K562 (cell line): ENCODE data around the gene IFNGR2. TPM values are rescaled to one million over a fixed set of nuclear protein-coding genes. Genes with fewer than 3 reads are reported as not detected.

Experiments
- ATAC-seq: fragments of 200-7000 bp; cut with Tn5 transposase; 3 replicates; pipeline ENCODE4 v1.9.1; 2020; ENCODE audit warnings: moderate library complexity
- BruUV-seq: library from RNA; stranded (reverse); fragments of 400-500 nt; replicated peaks from 2 replicates; lab custom pipeline; 2021; lab: Mats Ljungman, UMichigan
- CTCF ChIA-PET: fragments of 300-600 bp; formaldehyde crosslinking; extraction: SDS; loops from one replicate; lab custom pipeline; 2021; ENCODE audit warnings: low intra/inter-chr PET ratio; lab: Yijun Ruan, JAX
- POLR2A ChIA-PET: fragments of 300-600, 350-650 bp; sonication (Branson Sonifier 250); formaldehyde crosslinking; extraction: SDS; loops from one replicate; lab custom pipeline; 2021; ENCODE audit warnings: antibody characterized with exemption, inconsistent platforms; lab: Yijun Ruan, JAX
- DNase-seq, 4 experiments: peaks; one replicate each; pipeline versions ENCODE4 v3.0.0 to v3.0.0-alpha.2; 2011 to 2018; ENCODE audit warnings: low spot score in 3 of 4, mixed read lengths in 3 of 4; ENCODE audit errors: extremely low read depth in 1 of 4
- FAIRE-seq: peaks from 2 replicates; lab custom pipeline; 2011; peaks lifted over from hg19 to GRCh38; lab: Jason Lieb, UNC
- H2AFZ ChIP-seq: 2 replicates; pipeline ENCODE4 v1.6.0; 2011; ENCODE audit warnings: low read depth, low read length, control low read depth, inconsistent platforms
- H3K27ac ChIP-seq: fragments of 200-600 bp; 3 replicates; pipeline ENCODE4 v1.8.0; 2011; ENCODE audit warnings: low read depth, mild to moderate bottlenecking, control low read depth, inconsistent platforms, low read length, moderate library complexity, mixed read lengths; ENCODE audit errors: extremely low read depth
- H3K27me3 ChIP-seq, 2 experiments: fragments of 300-600 bp in 1 of 2; 2 replicates in 1 of 2; 3 replicates in 1 of 2; pipeline versions ENCODE4 v1.6.0 to v1.8.0; 2011; ENCODE audit warnings: inconsistent platforms in 2 of 2, low read length in 2 of 2, mild to moderate bottlenecking in 1 of 2, mixed read lengths in 1 of 2, moderate library complexity in 1 of 2; ENCODE audit not compliant: control insufficient read depth in 2 of 2, insufficient read depth in 2 of 2
- H3K36me3 ChIP-seq: fragments of 300-600 bp; 3 replicates; pipeline ENCODE4 v1.8.0; 2011; ENCODE audit warnings: mild to moderate bottlenecking, low read length, inconsistent platforms; ENCODE audit not compliant: control insufficient read depth, insufficient read depth
- H3K4me1 ChIP-seq, 2 experiments: fragments of 200-600 bp in 1 of 2; replicated peaks in 1 of 2; 2 replicates in 1 of 2; 3 replicates in 1 of 2; pipeline versions ENCODE4 v1.5.1 to v1.8.0; 2011; ENCODE audit warnings: inconsistent platforms in 2 of 2, low read length in 2 of 2, mild to moderate bottlenecking in 1 of 2, mixed read lengths in 1 of 2, moderate library complexity in 1 of 2; ENCODE audit not compliant: control insufficient read depth in 2 of 2, insufficient read depth in 2 of 2
- H3K4me2 ChIP-seq: 2 replicates; pipeline ENCODE4 v1.6.1; 2011; ENCODE audit warnings: low read length, control low read depth, inconsistent platforms, mixed read lengths; ENCODE audit not compliant: insufficient read depth
- H3K4me3 ChIP-seq: fragments of 200-600 bp; sonication (generic), shearing (Covaris generic); 2 replicates; pipeline ENCODE4 v1.5.1; 2016; ENCODE audit warnings: control low read depth, inconsistent platforms
- H3K79me2 ChIP-seq: fragments of 200-600 bp; 3 replicates; pipeline ENCODE4 v1.8.0; 2011; ENCODE audit warnings: low read length, inconsistent platforms; ENCODE audit not compliant: control insufficient read depth, insufficient read depth
- H3K9ac ChIP-seq, 2 experiments: 2 replicates each; pipeline versions ENCODE4 v1.6.0 to v1.6.1; 2011; ENCODE audit warnings: low read depth in 2 of 2, low read length in 2 of 2, control low read depth in 1 of 2, inconsistent platforms in 1 of 2, mild to moderate bottlenecking in 1 of 2, mixed read lengths in 1 of 2; ENCODE audit not compliant: insufficient read depth in 1 of 2
- H3K9me1 ChIP-seq: one replicate; pipeline ENCODE4 v1.6.0; 2011; ENCODE audit warnings: inconsistent platforms, mild to moderate bottlenecking, low read length, moderate library complexity; ENCODE audit not compliant: control insufficient read depth, insufficient read depth
- H3K9me3 ChIP-seq: replicated peaks from 2 replicates; pipeline ENCODE4 v1.5.1; 2011; ENCODE audit warnings: low read depth, low read length, inconsistent platforms; ENCODE audit not compliant: control insufficient read depth, insufficient read depth
- H4K20me1 ChIP-seq: replicated peaks from 2 replicates; pipeline ENCODE4 v1.6.1; 2011; ENCODE audit warnings: low read length, inconsistent platforms, mixed read lengths; ENCODE audit not compliant: control insufficient read depth, insufficient read depth
- CBX8 ChIP-seq: fragments of 200-600 bp; sonication (generic); IDR thresholded peaks from 2 replicates; pipeline ENCODE4 v1.6.1; 2012; ENCODE audit warnings: borderline replicate concordance, mixed run types, low read depth, mild to moderate bottlenecking, moderate library complexity, mixed read lengths, low read length, control low read depth, inconsistent platforms; ENCODE audit not compliant: poor library complexity, severe bottlenecking; ENCODE audit errors: extremely low read depth
- EHMT2 ChIP-seq: fragments of 450-650 bp; IDR thresholded peaks from 2 replicates; pipeline ENCODE4 v1.6.1; 2018; ENCODE audit warnings: antibody characterized with exemption
- GABPA ChIP-seq: fragments of 200-800 bp; sonication (Bioruptor generic); conservative IDR thresholded peaks from 2 replicates; pipeline ENCODE4 v1.6.1; 2016; ENCODE audit warnings: low read depth, missing genetic modification characterization, missing compliant biosample characterization
- HDAC1 ChIP-seq, 2 experiments: fragments of 450-650 bp; IDR thresholded peaks; 2 replicates each; pipeline ENCODE4 v1.6.1; 2016 to 2017; ENCODE audit warnings: inconsistent platforms in 1 of 2, mild to moderate bottlenecking in 1 of 2, moderate library complexity in 1 of 2
- HNRNPUL1 ChIP-seq: fragments of 200-400 bp; formaldehyde crosslinking; IDR thresholded peaks from 2 replicates; pipeline ENCODE4 v1.6.1; 2017; ENCODE audit warnings: low read length
- MEF2D ChIP-seq: conservative IDR thresholded peaks from 2 replicates; pipeline ENCODE4 v1.6.1; 2016; ENCODE audit warnings: low read depth, missing genetic modification characterization, missing compliant biosample characterization
- MTA2 ChIP-seq: fragments of 450-650 bp; IDR thresholded peaks from 2 replicates; pipeline ENCODE4 v1.6.1; 2016; ENCODE audit warnings: low read depth
- RHOXF2B ChIP-seq: fragments of 250-450 bp; sonication (Bioruptor Pico); conservative IDR thresholded peaks from 2 replicates; pipeline ENCODE4 v1.5.1; 2021
- RUNX1 ChIP-seq: sonication (generic); IDR thresholded peaks from 2 replicates; pipeline ENCODE4 v1.6.1; 2016; ENCODE audit warnings: antibody characterized with exemption, low read depth
- TAF15 ChIP-seq: fragments of 200-400 bp; formaldehyde crosslinking; IDR thresholded peaks from 2 replicates; pipeline ENCODE4 v1.6.1; 2017; ENCODE audit warnings: mild to moderate bottlenecking, low read depth, low read length, moderate library complexity
- TAL1 ChIP-seq: fragments of 450-650 bp; IDR thresholded peaks from 2 replicates; pipeline ENCODE4 v1.6.1; 2016; ENCODE audit warnings: mild to moderate bottlenecking
- TCF7 ChIP-seq: sonication (generic); IDR thresholded peaks from 2 replicates; pipeline ENCODE4 v1.6.1; 2016; ENCODE audit warnings: antibody characterized with exemption, borderline replicate concordance
- TOE1 ChIP-seq, 2 experiments: fragments of 450-650 bp in 1 of 2; sonication (generic) in 1 of 2; formaldehyde crosslinking in 1 of 2; IDR thresholded peaks; 2 replicates each; pipeline versions ENCODE4 v1.7.1 to v1.8.0; 2016 to 2022; ENCODE audit warnings: borderline replicate concordance in 2 of 2, mild to moderate bottlenecking in 2 of 2, antibody characterized with exemption in 1 of 2, inconsistent platforms in 1 of 2, low read depth in 1 of 2, missing genetic modification reagents in 1 of 2, moderate library complexity in 1 of 2
- TSHZ1 ChIP-seq: fragments of 250-450 bp; sonication (Bioruptor Pico); IDR thresholded peaks from 2 replicates; pipeline ENCODE4 v1.4.0; 2020; ENCODE audit warnings: mild to moderate bottlenecking, moderate library complexity
- ZKSCAN8 ChIP-seq: fragments of 200-800 bp; sonication (Bioruptor generic); IDR thresholded peaks from 2 replicates; pipeline ENCODE4 v1.6.1; 2016; ENCODE audit warnings: missing genetic modification characterization, missing compliant biosample characterization
- ZNF146 ChIP-seq: IDR thresholded peaks from one replicate; pipeline ENCODE4 v1.6.1; 2018; ENCODE audit warnings: missing compliant biosample characterization; ENCODE audit not compliant: unreplicated experiment
- ZNF583 ChIP-seq: fragments of 250-450 bp; sonication (Bioruptor Pico); IDR thresholded peaks from 2 replicates; pipeline ENCODE4 v1.4.0; 2020
- ZNF668 ChIP-seq: fragments of 250-450 bp; sonication (Bioruptor Pico); IDR thresholded peaks from 2 replicates; pipeline ENCODE4 v1.8.0; 2022; ENCODE audit warnings: mild to moderate bottlenecking, inconsistent platforms
- ZNF717 ChIP-seq: fragments of 250-450 bp; sonication (Bioruptor Pico); IDR thresholded peaks from 2 replicates; pipeline ENCODE4 v1.5.0; 2021
- WGBS: fragments of 100-300 bp; shearing (Covaris generic); methylation state at CpG from one replicate; pipeline ENCODE4 v1.1.6; 2016; ENCODE audit warnings: low coverage, mixed read lengths; ENCODE audit not compliant: insufficient coverage; ENCODE audit errors: missing lambda C conversion rate; 5-methylcytosine and 5-hydroxymethylcytosine counted together
- in situ Hi-C: fragments of 300-500 bp; cut with MboI; formaldehyde crosslinking; loops from 4 replicates; pipeline ENCODE4 v1.15.0; 2018; ENCODE audit warnings: inconsistent platforms, mixed read lengths
- intact Hi-C: fragments of 100-400 bp; cut with micrococcal nuclease; formaldehyde crosslinking; loops from 2 replicates; pipeline ENCODE4 v1.14.2; 2022
- polyA plus RNA-seq, 8 experiments: library from polyadenylated mRNA; depleted of rRNA in 4 of 8; stranded (reverse) in 5 of 8; unstranded in 3 of 8; fragments of >200 nt; fragmentation: Nextera tagmentation in 2 of 8; fragmentation: Illumina TruSeq in 1 of 8; extraction: Ambion mirVana in 2 of 8; extraction: Trizol in 1 of 8; gene quantifications; 2 replicates each; pipeline versions ENCODE4 v1.2.1 to v1.2.3, GENCODE V29; 2011 to 2014; ENCODE audit warnings: inconsistent platforms in 1 of 8, missing spikeins in 1 of 8
- total RNA-seq, 7 experiments: library from RNA; depleted of rRNA in 6 of 7; stranded (reverse); fragments of >200 nt in 6 of 7; fragmentation: Illumina TruSeq in 2 of 7; extraction: Trizol in 2 of 7; gene quantifications; 2 replicates each; pipeline versions ENCODE4 v1.2.1 to v1.2.3, GENCODE V29; 2011 to 2021; ENCODE audit warnings: low replicate concordance in 1 of 7

The IFNGR2 gene
- total and polyA plus RNA-seq, 9 of the 15 experiments (the other 6 are each of a cell fraction or from before 2014, with no cell fraction given), result 6.7 to 58.0 (median 28.5) TPM

GRCh38 chr21:33368576-33368975 lies 34.6 kb upstream of the IFNGR2 start (continued):
- TF ChIP-seq RUNX1, result no peak
- no peak for TF ChIP-seq ZNF668 (CRISPR knock-in tag)
- no peak for TF ChIP-seq TSHZ1 (CRISPR knock-in tag)
- no peak for TF ChIP-seq TAL1

- Histone ChIP-seq H3K9me1 (no peaks in the 10 kb centered on the region), H3K79me2 (no peaks in the 10 kb centered on the region), H2AFZ (no peak overlapping the region), H3K4me3 (no peak overlapping the region), H3K27me3 (no peaks in the 10 kb centered on the region), H3K9me3 (peaks cover 17% of the 10 kb centered on the region), H3K27ac (no peak overlapping the region), H4K20me1 (no peaks in the 10 kb centered on the region), H3K4me2 (no peak overlapping the region), H3K4me1 (peaks cover 4% of the 10 kb centered on the region in 2 experiments; a peak in 3 of 5 replicates), H3K9ac (no peak overlapping the region), H3K36me3 (no peaks in the 10 kb centered on the region)
- 8% methylated on average over 1 of the region's 1 CpG for WGBS
- intact Hi-C loops, result no loop called here
- no peak for DNase-seq
- no TSS peak for BruUV-seq
- ChIA-PET CTCF (no interaction called here), POLR2A (interaction anchor here (0.6 to 1.5 kb wide), 2 partner anchors 11 to 44 kb away, joined by 3 to 6 read pairs; partner anchors contain the start of gene IFNAR1)
- FAIRE-seq, result no peak
- in situ Hi-C loops, result no loop called here
- no peak for TF ChIP-seq HNRNPUL1
- TF ChIP-seq TOE1 (IDR thresholded peaks at IDR 0.05; ENCODE audit: borderline replicate concordance), result no peak
- no peak for TF ChIP-seq TOE1 (CRISPR knock-in tag; IDR thresholded peaks at IDR 0.05; ENCODE audit: borderline replicate concordance, low read depth)
- no peak for TF ChIP-seq ZNF717
- TF ChIP-seq EHMT2, result no peak
- TF ChIP-seq TAF15, result no peak
- TF ChIP-seq CBX8, result no peak
- TF ChIP-seq ZKSCAN8 (CRISPR knock-in tag), result no peak
- TF ChIP-seq ZNF146 (CRISPR knock-in tag), result no peak
- no peak for TF ChIP-seq MTA2
- no peak for TF ChIP-seq HDAC1 (IDR thresholded peaks at IDR 0.05)
- TF ChIP-seq ZNF583, result no peak
- no peak for TF ChIP-seq MEF2D (tag)
- no peak for TF ChIP-seq TCF7
- TF ChIP-seq GABPA (tag), result no peak
- TF ChIP-seq RHOXF2B (CRISPR knock-in tag), result no peak
- no peak for ATAC-seq
Observed at GRCh38 chr21:33369586-33369985, 33.6 kb upstream of the IFNGR2 start.
